ENCODE results near the gene PC.

GRCh38 chr11:66894141-66894540 lies 64.0 kb downstream of the PC start:
- TF ChIP-seq CTCF (IDR thresholded peaks at IDR 0.05; ENCODE audit: extremely low read depth in 1 of 2, insufficient read depth in 1 of 2, low read depth in 1 of 2, low read length in 2 of 2), result no peak
- no peak for TF ChIP-seq POLR2A (IDR thresholded peaks at IDR 0.05; ENCODE audit: low read depth, low read length)
- no peak for TF ChIP-seq EZH2 (IDR thresholded peaks at IDR 0.05; ENCODE audit: borderline replicate concordance, low read depth, low read length, severe bottlenecking)

Data from endothelial cell of umbilical vein (primary cell).